Sigmoid colon (tissue), 7 donors: ENCODE data around the gene FAM50B. TPM values are rescaled to one million over a fixed set of nuclear protein-coding genes. Genes with fewer than 3 reads are reported as not detected.
A peak's percentile ranks its signal among the peaks of the same experiment; 100 is the strongest.

Experiments
- DNase-seq: peaks from one replicate; pipeline ENCODE4 v3.0.0-alpha.2; 2019
- H3K27ac ChIP-seq, 4 donors: fragments of 200-600 bp; sonication (generic); one replicate each; pipeline ENCODE4 v1.5.1; 2016 to 2019; ENCODE audit warnings: mild to moderate bottlenecking in 1 of 4
- H3K27me3 ChIP-seq, 3 donors: fragments of 200-600 bp; sonication (generic); one replicate each; pipeline ENCODE4 v1.5.1; 2019; ENCODE audit warnings: mild to moderate bottlenecking in 1 of 3
- H3K36me3 ChIP-seq, 4 donors: fragments of 200-600 bp; sonication (generic); one replicate each; pipeline ENCODE4 v1.5.1; 2016 to 2019
- H3K4me1 ChIP-seq, 4 donors: fragments of 200-600 bp; sonication (generic); one replicate each; pipeline ENCODE4 v1.5.1; 2017 to 2019
- H3K4me3 ChIP-seq, 4 donors: fragments of 200-600 bp; sonication (generic); one replicate each; pipeline ENCODE4 v1.5.1; 2017 to 2019; ENCODE audit warnings: mild to moderate bottlenecking in 2 of 4, moderate library complexity in 1 of 4
- H3K9me3 ChIP-seq, 4 donors: fragments of 200-600 bp in 3 of 4; sonication (generic) in 3 of 4; one replicate each; pipeline versions ENCODE4 v1.5.1 to v1.6.1; 2013 to 2019
- CTCF ChIP-seq, 4 experiments: fragments of 450-650 bp in 3 of 4; fragments of 200-600 bp in 1 of 4; IDR thresholded peaks; one replicate each; pipeline ENCODE4 v1.5.1; 2016 to 2019; ENCODE audit warnings: antibody characterized with exemption in 4 of 4, mild to moderate bottlenecking in 3 of 4, moderate library complexity in 2 of 4
- EP300 ChIP-seq, 4 donors: sonication (generic); formaldehyde crosslinking; IDR thresholded peaks; one replicate each; pipeline ENCODE4 v1.6.1; 2017; ENCODE audit warnings: antibody characterized with exemption in 4 of 4
- POLR2A ChIP-seq, 2 donors: fragments of 450-650 bp; IDR thresholded peaks; one replicate each; pipeline ENCODE4 v1.6.1; 2016; ENCODE audit warnings: antibody characterized with exemption in 2 of 2, mild to moderate bottlenecking in 2 of 2, moderate library complexity in 2 of 2
- POLR2AphosphoS5 ChIP-seq, 4 donors: sonication (generic); formaldehyde crosslinking; IDR thresholded peaks; one replicate each; pipeline ENCODE4 v1.6.1; 2017; ENCODE audit warnings: antibody characterized with exemption in 4 of 4
- WGBS, 2 donors: extraction: QIAGEN DNeasy Blood & Tissue Kit; methylation state at CpG; one replicate each; pipeline ENCODE4 v1.1.7; 2013; 5-methylcytosine and 5-hydroxymethylcytosine counted together
- intact Hi-C: fragments of 100-400 bp; cut with DNase I; formaldehyde crosslinking; loops from one replicate; pipeline ENCODE4 v1.15.1; 2023
- polyA plus RNA-seq, 3 donors: library from polyadenylated mRNA; stranded (reverse); fragments of 200-250 nt; gene quantifications; one replicate each; pipeline ENCODE4 v1.2.3, GENCODE V29; 2013
- total RNA-seq, 4 donors: library from RNA; depleted of rRNA; stranded (reverse); fragments of >200 nt; gene quantifications; one replicate each; pipeline ENCODE4 v1.1.0, GENCODE V29; 2016
- donor health status: healthy with polysubstance abuse.
- donor health status: Bipolar disorder and iron deficiency.
- donor health status: healthy.

The FAM50B gene
- total and polyA plus RNA-seq, 7 donors, result 2.5 to 16.1 (median 9.6) TPM

DNA sequence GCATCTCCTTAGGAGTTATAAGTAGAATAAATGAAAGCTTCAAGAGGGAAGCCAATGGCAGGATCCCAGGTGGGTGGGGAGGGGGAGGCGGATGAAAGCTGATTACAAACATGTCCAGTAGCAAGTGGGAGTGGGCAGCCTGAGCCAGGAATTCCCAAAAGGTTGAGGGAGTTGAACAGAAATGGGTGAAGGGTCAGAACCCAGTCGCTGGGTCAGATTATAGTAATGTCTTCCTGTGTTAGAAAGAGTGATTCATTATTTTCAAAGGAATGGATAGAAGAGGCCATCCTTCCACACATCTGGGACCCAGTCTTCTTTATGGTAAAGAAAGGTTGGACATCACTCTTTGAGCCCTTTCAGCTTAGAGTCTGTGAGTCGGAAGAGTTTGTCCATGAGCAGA lies 41.0 kb upstream of the FAM50B start:
- 92 to 93% methylated on average over 3 of the region's 3 CpGs for WGBS, 2 donors
- no peaks in the 10 kb centered on the region for H3K36me3 ChIP-seq
- no peaks in the 10 kb centered on the region for H3K9me3 ChIP-seq
- peak overlapping the region; percentile 30 to 73 (median 54) for H3K27ac ChIP-seq
- no peak overlapping the region for H3K4me3 ChIP-seq
- DNase-seq, result no peak
- intact Hi-C loops, result loop anchor here (5.0 kb wide), 1 partner anchor 36 kb away; no protein-coding TSS in a partner anchor
- H3K27me3 ChIP-seq, result no peaks in the 10 kb centered on the region
- H3K4me1 ChIP-seq, result peaks cover 0 to 31% (median 27%) of the 10 kb centered on the region in 4 donors
- TF ChIP-seq POLR2A (IDR thresholded peaks at IDR 0.05) (no peak), POLR2AphosphoS5 (IDR thresholded peaks at IDR 0.05) (no peak), EP300 (IDR thresholded peaks at IDR 0.05) (no peak), CTCF (IDR thresholded peaks at IDR 0.05) (no peak)

DNA sequence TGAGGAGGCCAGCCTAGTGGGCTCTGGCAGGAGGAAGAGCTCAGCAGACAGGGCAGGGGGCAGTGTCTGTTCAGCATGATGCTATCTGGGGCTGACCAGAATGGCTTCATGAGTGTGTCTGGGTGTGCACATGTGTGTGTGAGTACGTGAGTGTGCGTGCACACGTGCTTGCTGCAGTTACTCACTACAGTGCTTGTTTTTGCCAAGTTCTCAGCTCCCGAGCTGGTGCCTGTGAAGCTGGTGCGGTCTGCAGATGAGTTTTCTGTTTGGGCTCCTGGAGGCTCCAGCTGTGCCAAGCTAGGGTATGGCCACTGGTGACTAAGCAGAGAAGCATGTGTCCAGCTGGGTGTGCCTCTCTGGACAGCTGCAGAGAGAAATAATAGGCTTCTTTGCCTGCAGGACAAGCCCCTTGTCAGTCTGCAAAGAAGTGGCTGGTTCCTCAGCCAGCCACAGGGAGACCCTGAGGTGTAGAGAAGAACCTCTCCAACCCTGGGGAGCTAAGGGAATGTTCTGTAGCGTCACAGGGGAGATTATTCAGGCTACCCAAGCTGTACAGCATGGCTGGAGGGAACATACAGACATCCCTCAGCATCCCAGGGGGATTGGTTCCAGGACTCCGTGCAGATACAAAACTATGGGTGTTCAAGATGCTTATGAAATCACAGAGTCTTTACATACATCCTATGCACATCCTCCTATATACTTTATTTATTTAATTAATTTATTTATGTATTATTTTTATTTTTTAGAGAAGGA lies 40.2 kb upstream of the FAM50B start:
- no peak for TF ChIP-seq POLR2A (IDR thresholded peaks at IDR 0.05)
- TF ChIP-seq CTCF (IDR thresholded peaks at IDR 0.05), result no peak
- peak in 2 of 4 donors; percentile 28 to 31 for TF ChIP-seq POLR2AphosphoS5 (IDR thresholded peaks at IDR 0.05)
- TF ChIP-seq EP300 (IDR thresholded peaks at IDR 0.05), result no peak
- Histone ChIP-seq H3K27ac (peak overlapping the region; percentile 30 to 73 (median 54)), H3K9me3 (no peaks in the 10 kb centered on the region), H3K4me3 (no peak overlapping the region), H3K27me3 (no peaks in the 10 kb centered on the region), H3K36me3 (no peaks in the 10 kb centered on the region), H3K4me1 (peaks cover 0 to 27% (median 21%) of the 10 kb centered on the region in 4 donors)
- WGBS, 2 donors, result 73 to 76% methylated on average over 7 of the region's 7 CpGs
- DNase-seq, result peak; percentile 83
- intact Hi-C loops, result loop anchor here (5.0 kb wide), 1 partner anchor 37 kb away; no protein-coding TSS in a partner anchor

DNA sequence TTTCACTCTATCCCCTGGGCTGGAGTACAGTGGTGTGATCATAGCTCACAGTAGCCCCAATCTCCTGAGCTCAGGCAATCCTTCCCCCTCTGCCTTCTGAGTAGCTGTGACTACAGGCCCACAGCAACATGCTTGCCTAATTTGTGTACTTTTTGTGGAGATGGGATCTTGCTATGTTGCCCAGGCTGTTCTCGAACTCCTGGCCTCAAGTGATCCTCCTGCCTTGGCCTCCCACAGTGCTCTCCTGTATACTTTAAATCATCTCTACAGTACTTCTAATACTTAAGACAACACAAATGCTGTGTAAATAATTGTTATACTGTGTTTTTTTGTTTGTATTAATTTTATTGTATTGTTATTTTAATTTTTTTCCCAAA lies 39.7 kb upstream of the FAM50B start:
- H3K27me3 ChIP-seq, result no peaks in the 10 kb centered on the region
- H3K27ac ChIP-seq, result peak overlapping the region; percentile 20 to 73 (median 54)
- DNase-seq, result no peak
- H3K4me3 ChIP-seq, result no peak overlapping the region
- H3K9me3 ChIP-seq, result no peaks in the 10 kb centered on the region
- intact Hi-C loops, result loop anchor here (5.0 kb wide), 1 partner anchor 37 kb away; no protein-coding TSS in a partner anchor
- H3K36me3 ChIP-seq, result no peaks in the 10 kb centered on the region
- H3K4me1 ChIP-seq, result peaks cover 0 to 23% (median 17%) of the 10 kb centered on the region in 4 donors
- TF ChIP-seq CTCF (IDR thresholded peaks at IDR 0.05) (no peak), POLR2A (IDR thresholded peaks at IDR 0.05) (no peak), POLR2AphosphoS5 (IDR thresholded peaks at IDR 0.05) (no peak), EP300 (IDR thresholded peaks at IDR 0.05) (no peak)
- WGBS, 2 donors, result 93 to 98% methylated on average over 1 of the region's 1 CpG

DNA sequence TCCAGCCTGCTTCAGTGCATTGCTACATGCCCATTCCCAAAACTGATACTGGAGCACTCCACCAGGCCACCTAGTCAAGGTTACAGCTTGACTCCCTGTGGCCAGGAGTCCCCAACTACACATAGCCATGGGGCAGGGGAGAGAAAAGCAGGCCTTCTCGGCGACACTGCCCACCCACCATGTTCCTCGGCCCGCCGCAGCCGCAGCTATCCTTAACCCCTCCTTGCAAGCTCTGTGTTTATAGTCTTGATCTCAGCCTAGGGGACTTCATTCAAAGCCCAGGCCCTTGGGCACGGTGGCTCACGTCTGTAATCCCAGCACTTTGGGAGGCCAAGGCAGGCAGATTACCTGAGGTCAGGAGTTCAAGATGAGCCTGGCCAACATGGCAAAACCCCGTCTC lies 39.2 kb upstream of the FAM50B start:
- 95 to 97% methylated on average over 9 of the region's 9 CpGs for WGBS, 2 donors
- no peak for DNase-seq
- H3K4me3 ChIP-seq, result no peak overlapping the region
- H3K4me1 ChIP-seq, result peaks cover 0 to 23% (median 17%) of the 10 kb centered on the region in 4 donors
- H3K9me3 ChIP-seq, result no peaks in the 10 kb centered on the region
- H3K27ac ChIP-seq, result no peak overlapping the region
- TF ChIP-seq CTCF (IDR thresholded peaks at IDR 0.05) (no peak), POLR2AphosphoS5 (IDR thresholded peaks at IDR 0.05) (no peak), EP300 (IDR thresholded peaks at IDR 0.05) (no peak)
- intact Hi-C loops, result loop anchor here (5.0 kb wide), 1 partner anchor 38 kb away; no protein-coding TSS in a partner anchor
- no peaks in the 10 kb centered on the region for H3K36me3 ChIP-seq
- H3K27me3 ChIP-seq, result no peaks in the 10 kb centered on the region
